GM18907 (cell line): ENCODE results near the gene PSMD13.

Source experiments
- ATAC-seq: cut with Tn5 transposase; IDR thresholded peaks from one replicate; pipeline ENCODE4 v1.9.1; 2021; ENCODE audit warnings: mild to moderate bottlenecking, moderate library complexity; ENCODE audit not compliant: unreplicated experiment

Gene PSMD13

GRCh38 chr11:270451-271318 is 33.9 kb downstream of the PSMD13 start:
- no peak for ATAC-seq

- no peak for ATAC-seq
These were observed 34.5 kb downstream of the PSMD13 start for GRCh38 chr11:271319-271715.

GRCh38 chr11:272195-272930 is 35.6 kb downstream of the PSMD13 start:
- no peak for ATAC-seq

- no peak for ATAC-seq
These were observed 36.1 kb downstream of the PSMD13 start for GRCh38 chr11:272931-273198.

- no peak for ATAC-seq
These were observed 39.4 kb downstream of the PSMD13 start for GRCh38 chr11:276219-276618.

GRCh38 chr11:278001-278951 is 41.5 kb downstream of the PSMD13 start, which contains the start of gene NLRP6:
NLRP6 (plus strand) TSS chr11:278407; CDS start chr11:278570, 163 bp downstream.
- ATAC-seq = no peak

- ATAC-seq = no peak
These were observed 42.5 kb downstream of the PSMD13 start for GRCh38 chr11:279040-279965.

- ATAC-seq = no peak
These were observed 43.4 kb downstream of the PSMD13 start for GRCh38 chr11:279966-280705.

- no peak for ATAC-seq
These were observed 44.1 kb downstream of the PSMD13 start for GRCh38 chr11:280706-281485.

GRCh38 chr11:281486-282161 is 44.8 kb downstream of the PSMD13 start:
- ATAC-seq = no peak

- no peak for ATAC-seq
These were observed 45.4 kb downstream of the PSMD13 start for GRCh38 chr11:282171-282570.

- no peak for ATAC-seq
These were observed 46.0 kb downstream of the PSMD13 start for GRCh38 chr11:282630-283360.

GRCh38 chr11:283405-284104 is 46.8 kb downstream of the PSMD13 start:
- no peak for ATAC-seq

- no peak for ATAC-seq
These were observed 47.6 kb downstream of the PSMD13 start for GRCh38 chr11:284105-285020.

- no peak for ATAC-seq
These were observed 48.5 kb downstream of the PSMD13 start for GRCh38 chr11:285021-285893.
